ENCODE measurements around the gene MAP4K4. TPM values are rescaled to one million over a fixed set of nuclear protein-coding genes. Genes with fewer than 3 reads are reported as not detected.

MAP4K4 gene
- total RNA-seq, 1 experiment from 2014 or later = 133 TPM

DNA sequence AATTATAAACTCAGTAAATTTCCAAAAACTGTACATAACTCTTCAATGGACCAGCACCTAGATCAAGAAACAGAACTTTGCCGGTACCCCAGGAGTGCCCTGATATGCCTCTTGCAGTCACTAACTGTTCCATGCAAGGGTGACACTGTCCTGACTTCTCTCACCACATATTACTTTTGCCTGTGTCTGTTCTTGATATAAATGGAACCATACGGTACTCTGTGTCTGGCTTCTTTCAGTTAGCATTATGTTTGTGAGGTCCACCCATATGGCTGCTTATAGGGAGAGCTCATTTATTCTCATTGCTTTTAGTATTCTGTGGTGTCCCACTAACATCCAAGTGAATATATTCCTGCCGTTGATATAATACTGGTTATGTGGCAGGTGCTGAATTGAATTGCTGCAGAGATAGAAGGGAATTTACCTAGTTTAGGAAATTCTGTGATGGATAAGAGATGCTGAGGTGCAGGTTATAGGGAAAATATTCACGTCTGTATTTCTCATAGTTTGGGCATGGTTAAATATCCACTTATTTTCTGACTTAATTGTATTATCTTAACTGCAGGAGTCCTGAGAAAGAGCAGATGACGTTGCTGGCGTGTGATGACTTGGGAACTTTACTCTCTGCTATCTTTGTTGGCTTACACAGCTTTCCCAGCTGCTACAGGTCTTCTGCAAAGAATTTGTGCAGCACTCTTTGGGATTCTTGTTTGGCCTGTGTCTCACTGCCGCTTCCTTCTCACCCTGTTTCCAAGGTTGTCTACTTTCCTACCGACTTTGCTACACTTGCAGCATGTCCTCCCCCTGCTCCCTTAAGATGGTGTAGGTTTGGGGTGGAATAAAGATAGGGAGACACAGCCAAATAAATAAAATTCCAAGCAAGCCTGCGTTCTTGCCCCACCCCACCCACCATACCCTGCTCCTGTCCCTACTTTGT, 107.9 kb downstream of the MAP4K4 start:
- CTCF ChIA-PET = no interaction called here
- intact Hi-C loops (cut with micrococcal nuclease) = no loop called here
- no peak for DNase-seq

DNA sequence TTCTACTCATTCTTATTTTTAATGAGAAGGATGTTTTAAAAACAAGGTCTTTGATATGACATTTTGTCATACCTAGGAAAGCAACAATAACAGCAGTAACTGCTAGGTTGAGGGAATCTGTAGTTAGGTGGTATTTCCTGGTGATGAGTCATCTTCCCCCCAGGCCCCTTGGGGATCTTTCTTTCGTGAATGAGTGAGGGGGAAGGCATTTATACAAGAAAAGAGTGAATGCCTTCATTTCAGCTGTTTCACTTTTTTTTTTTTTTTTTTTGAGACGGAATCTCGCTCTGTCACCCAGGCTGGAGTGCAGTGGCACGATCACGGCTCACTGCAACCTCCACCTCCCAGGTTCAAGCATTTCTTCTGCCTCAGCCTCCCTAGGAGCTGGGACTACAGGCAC, 108.6 kb downstream of the MAP4K4 start:
- Histone ChIP-seq H3K9me3 (ENCODE audit: low read length) (no peaks in the 10 kb centered on the region), H3K4me3 (ENCODE audit: low read length) (no peak overlapping the region), H3K4me2 (ENCODE audit: low read length) (peak overlapping the region; percentile 57), H3K36me3 (ENCODE audit: low read depth, low read length) (peaks cover 7% of the 10 kb centered on the region; the same call in 1 of the 2 replicates), H3K27me3 (ENCODE audit: low read length) (no peaks in the 10 kb centered on the region), H3K79me2 (ENCODE audit: low read length) (peaks cover 95% of the 10 kb centered on the region), H3K9me2 (replicated peaks; ENCODE audit: low read length) (no peaks in the 10 kb centered on the region), H4K20me1 (ENCODE audit: low read length) (peaks cover 41% of the 10 kb centered on the region), H3F3A (ENCODE audit: low read length, unreplicated experiment) (no peaks in the 10 kb centered on the region), H3K4me1 (ENCODE audit: insufficient read depth, low read length) (peaks cover 34% of the 10 kb centered on the region), H3K9ac (ENCODE audit: low read length) (no peak overlapping the region), H3K27ac (ENCODE audit: low read length) (0 out of 2 replicates have a peak overlapping the region, but pooled peaks have one; percentile 21), H2AFZ (ENCODE audit: low read length) (no peak overlapping the region)
- intact Hi-C loops (cut with micrococcal nuclease) = no loop called here
- ChIA-PET POLR2A (ENCODE audit: unreplicated experiment) (no interaction called here), CTCF (interaction anchor here (0.6 kb wide), 1 partner anchor 66 kb away, joined by 5 read pairs; no protein-coding TSS in a partner anchor)
- ATAC-seq (peak; percentile 43), DNase-seq (peak; percentile 71)
- BruUV-seq (replicated peaks) = no TSS peak
- TF ChIP-seq EZH2phosphoT487 (IDR thresholded peaks at IDR 0.05; ENCODE audit: borderline replicate concordance, low read length) = no peak
- TF ChIP-seq, protein P1, sequence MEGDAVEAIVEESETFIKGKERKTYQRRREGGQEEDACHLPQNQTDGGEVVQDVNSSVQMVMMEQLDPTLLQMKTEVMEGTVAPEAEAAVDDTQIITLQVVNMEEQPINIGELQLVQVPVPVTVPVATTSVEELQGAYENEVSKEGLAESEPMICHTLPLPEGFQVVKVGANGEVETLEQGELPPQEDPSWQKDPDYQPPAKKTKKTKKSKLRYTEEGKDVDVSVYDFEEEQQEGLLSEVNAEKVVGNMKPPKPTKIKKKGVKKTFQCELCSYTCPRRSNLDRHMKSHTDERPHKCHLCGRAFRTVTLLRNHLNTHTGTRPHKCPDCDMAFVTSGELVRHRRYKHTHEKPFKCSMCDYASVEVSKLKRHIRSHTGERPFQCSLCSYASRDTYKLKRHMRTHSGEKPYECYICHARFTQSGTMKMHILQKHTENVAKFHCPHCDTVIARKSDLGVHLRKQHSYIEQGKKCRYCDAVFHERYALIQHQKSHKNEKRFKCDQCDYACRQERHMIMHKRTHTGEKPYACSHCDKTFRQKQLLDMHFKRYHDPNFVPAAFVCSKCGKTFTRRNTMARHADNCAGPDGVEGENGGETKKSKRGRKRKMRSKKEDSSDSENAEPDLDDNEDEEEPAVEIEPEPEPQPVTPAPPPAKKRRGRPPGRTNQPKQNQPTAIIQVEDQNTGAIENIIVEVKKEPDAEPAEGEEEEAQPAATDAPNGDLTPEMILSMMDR (conservative IDR thresholded peaks at IDR 0.05; ENCODE audit: low read depth, low read length) = no peak
- TF ChIP-seq EZH2 (IDR thresholded peaks at IDR 0.05; ENCODE audit: low read length, unreplicated experiment) = no peak

More for the DNA sequence above, 107.9 kb downstream of the MAP4K4 start:
- no TSS peak for BruUV-seq (replicated peaks)
- no peak overlapping the region for H2AFZ ChIP-seq (ENCODE audit: low read length)
- H3K9ac ChIP-seq (ENCODE audit: low read length) = no peak overlapping the region
- no peaks in the 10 kb centered on the region for H3F3A ChIP-seq (ENCODE audit: low read length, unreplicated experiment)
- H3K27ac ChIP-seq (ENCODE audit: low read length) = 0 out of 2 replicates have a peak overlapping the region, but pooled peaks have one; percentile 21
- H3K9me3 ChIP-seq (ENCODE audit: low read length) = no peaks in the 10 kb centered on the region
- peak overlapping the region; percentile 57 for H3K4me2 ChIP-seq (ENCODE audit: low read length)
- H3K4me1 ChIP-seq (ENCODE audit: insufficient read depth, low read length) = peaks cover 34% of the 10 kb centered on the region
- no peak overlapping the region for H3K4me3 ChIP-seq (ENCODE audit: low read length)
- peak; percentile 27 for ATAC-seq
- no peak for TF ChIP-seq EZH2 (IDR thresholded peaks at IDR 0.05; ENCODE audit: low read length, unreplicated experiment)
- TF ChIP-seq, protein P1 (conservative IDR thresholded peaks at IDR 0.05; ENCODE audit: low read depth, low read length) = no peak
- TF ChIP-seq EZH2phosphoT487 (IDR thresholded peaks at IDR 0.05; ENCODE audit: borderline replicate concordance, low read length) = no peak
- H3K9me2 ChIP-seq (replicated peaks; ENCODE audit: low read length) = no peaks in the 10 kb centered on the region
- POLR2A ChIA-PET (ENCODE audit: unreplicated experiment) = no interaction called here
- peaks cover 95% of the 10 kb centered on the region for H3K79me2 ChIP-seq (ENCODE audit: low read length)
- H3K36me3 ChIP-seq (ENCODE audit: low read depth, low read length) = peaks cover 7% of the 10 kb centered on the region; the same call in 1 of the 2 replicates
- H4K20me1 ChIP-seq (ENCODE audit: low read length) = peaks cover 41% of the 10 kb centered on the region
- H3K27me3 ChIP-seq (ENCODE audit: low read length) = no peaks in the 10 kb centered on the region

Data from PC-3 (cell line).